ENCODE results near the gene SRSF6.
"Not testable (repeated sequence)": the region's sequence is repeated elsewhere in the genome, so short reads cannot be mapped to it uniquely, and the experiment has no call there.

SRSF6 gene

GRCh38 chr20:43477193-43477592, 19.5 kb downstream of the SRSF6 start:
- no peak for DNase-seq (ENCODE audit: low read depth in 2 of 2)

- no peak for DNase-seq (ENCODE audit: low read depth in 2 of 2)
Observed at GRCh38 chr20:43477619-43478018, 19.9 kb downstream of the SRSF6 start.

GRCh38 chr20:43490038-43490437, 32.3 kb downstream of the SRSF6 start:
- no peak for DNase-seq (ENCODE audit: low read depth in 2 of 2)

- no peak for DNase-seq (ENCODE audit: low read depth in 2 of 2)
Observed at GRCh38 chr20:43492101-43492500, 34.4 kb downstream of the SRSF6 start.

GRCh38 chr20:43495388-43495787, 37.7 kb downstream of the SRSF6 start:
- no peak for DNase-seq (ENCODE audit: low read depth in 2 of 2)

- DNase-seq (ENCODE audit: low read depth in 2 of 2): not testable (repeated sequence)
Observed at GRCh38 chr20:43502021-43502420, 44.3 kb downstream of the SRSF6 start.

GRCh38 chr20:43506238-43506637, 48.5 kb downstream of the SRSF6 start:
- DNase-seq (ENCODE audit: low read depth in 2 of 2): no peak

- no peak for DNase-seq (ENCODE audit: low read depth in 2 of 2)
Observed at GRCh38 chr20:43507150-43508080, 49.7 kb downstream of the SRSF6 start, which contains the start of gene L3MBTL1. L3MBTL1 (plus strand) TSS chr20:43507697; CDS start chr20:43513504, 5,807 bp downstream.

GRCh38 chr20:43508106-43508505, 50.4 kb downstream of the SRSF6 start:
- DNase-seq (ENCODE audit: low read depth in 2 of 2): no peak

- no peak for DNase-seq (ENCODE audit: low read depth in 2 of 2)
Observed at GRCh38 chr20:43508604-43509040, 50.9 kb downstream of the SRSF6 start.

- DNase-seq (ENCODE audit: low read depth in 2 of 2): no peak
Observed at GRCh38 chr20:43511879-43512278, 54.2 kb downstream of the SRSF6 start.

- DNase-seq (ENCODE audit: low read depth in 2 of 2): no peak
Observed at GRCh38 chr20:43513372-43513930, 55.8 kb downstream of the SRSF6 start.

Data from stimulated activated CD4-positive, alpha-beta T cell treated with anti-CD3 and anti-CD28 coated beads, Interleukin-15, amount 100 ng/mL, for 48 hours (primary cell).